ENCODE results near the gene SP2.
"Not testable (repeated sequence)": the region's sequence is repeated elsewhere in the genome, so short reads cannot be mapped to it uniquely, and the experiment has no call there.

SP2 gene

DNA sequence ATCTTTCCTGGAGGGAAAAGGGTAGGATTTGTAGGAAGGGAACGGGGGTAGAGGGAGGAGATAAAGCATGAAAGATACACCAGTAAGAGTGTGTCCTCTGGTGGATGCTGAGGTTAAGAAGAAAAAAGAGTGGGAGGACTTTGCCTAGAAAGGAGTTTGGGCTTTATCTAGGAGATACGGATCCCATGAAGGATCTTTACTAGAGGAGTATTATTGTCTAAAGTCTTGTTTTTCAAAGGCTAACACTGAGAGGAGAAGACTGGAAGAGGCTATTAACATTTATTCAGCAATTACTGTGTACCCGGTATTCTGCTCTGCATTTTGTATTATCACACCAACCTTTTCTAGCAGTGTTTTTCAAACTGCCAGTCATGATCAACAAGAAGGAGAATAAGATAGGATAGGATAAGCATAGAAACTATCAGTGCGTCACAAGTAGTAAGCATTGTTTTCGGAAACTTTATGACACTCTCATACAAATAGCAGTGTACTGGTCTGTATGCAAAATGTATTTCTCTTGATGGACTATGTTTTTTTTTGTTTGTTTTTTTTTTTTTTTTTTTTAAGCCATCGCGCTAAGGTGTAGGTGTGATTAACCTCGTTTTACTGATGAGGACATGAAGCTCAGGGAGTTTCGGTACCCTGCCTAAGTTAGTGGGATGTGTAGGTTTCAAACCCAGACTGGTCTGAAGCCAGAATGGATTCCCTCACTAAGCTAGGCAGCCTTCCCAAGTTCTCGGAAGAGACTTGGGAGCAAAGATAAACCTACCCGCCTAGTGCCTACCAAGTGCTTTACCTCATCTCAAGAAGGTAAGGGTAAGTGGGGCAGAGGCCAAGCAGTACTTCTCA is 1.3 kb upstream of the SP2 start:
- DNase-seq: no peak

DNA sequence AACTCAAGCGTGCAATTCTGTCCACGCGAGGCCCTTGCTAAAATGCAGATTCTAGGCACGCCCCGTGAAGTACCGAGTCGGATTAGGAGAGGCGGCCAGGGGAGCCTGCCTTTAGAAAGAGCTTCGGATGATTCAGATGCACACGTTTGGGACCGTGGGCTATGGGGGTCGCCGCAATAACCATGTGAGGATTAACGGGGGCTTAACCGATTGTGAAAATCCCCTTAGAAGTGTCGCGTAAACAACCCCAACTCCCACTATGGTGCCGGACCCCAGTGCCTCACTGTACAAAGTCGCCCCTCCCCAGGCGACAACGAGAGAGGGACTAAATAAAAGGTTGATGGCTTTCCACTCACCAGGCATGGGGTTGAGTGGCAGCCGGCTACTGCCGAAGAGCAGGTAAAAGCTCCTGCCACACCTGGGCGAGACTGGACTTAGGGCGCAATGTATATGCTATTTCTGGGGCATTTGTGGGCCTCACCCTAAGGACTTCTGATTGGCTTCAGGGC is 635 bp upstream of the SP2 start:
- no peak for DNase-seq

- no peak for DNase-seq
These were observed 845 bp downstream of the SP2 start for GRCh38 chr17:47896672-47897490.

DNA sequence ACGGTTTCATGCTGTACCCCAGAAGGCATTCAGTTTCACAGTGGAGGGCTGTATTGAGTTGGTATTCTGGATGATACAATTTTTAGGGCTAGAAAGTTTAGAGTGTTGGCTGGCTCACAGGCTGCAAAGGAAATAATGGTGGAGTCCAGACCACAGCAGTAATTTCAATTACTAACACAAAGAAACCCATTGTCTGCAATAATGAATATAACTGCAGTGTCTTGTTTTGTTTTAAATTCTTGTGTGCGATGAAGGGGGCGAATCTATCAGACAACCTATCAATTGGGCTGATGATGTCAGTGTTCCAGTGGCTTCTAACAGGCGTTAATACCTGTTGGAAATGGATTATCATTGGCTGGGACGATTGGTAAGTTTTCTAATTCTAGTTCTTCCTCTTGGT is 1.5 kb downstream of the SP2 start:
- DNase-seq: no peak

GRCh38 chr17:47898241-47898640 is 2.2 kb downstream of the SP2 start:
- DNase-seq: no peak

DNA sequence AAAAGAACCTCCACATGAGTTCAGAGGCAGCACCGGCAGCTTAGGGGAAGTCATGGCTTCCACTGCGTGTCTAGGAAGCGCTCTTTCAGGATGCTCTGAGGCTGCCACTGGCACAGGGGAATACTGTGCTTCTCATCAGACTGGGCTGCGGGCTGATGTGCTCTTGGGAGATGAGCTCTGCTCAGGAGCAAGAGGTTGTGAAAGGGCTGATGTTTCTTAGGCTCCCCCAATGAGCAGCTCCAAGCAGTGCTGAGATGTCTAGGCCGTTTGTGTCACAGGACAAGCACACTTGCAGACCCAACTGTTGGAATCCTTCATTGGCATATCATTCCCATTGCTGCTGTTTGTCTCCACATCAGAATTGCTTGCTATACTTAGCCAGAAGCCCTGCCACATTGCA is 3.6 kb downstream of the SP2 start:
- DNase-seq: no peak

- no peak for DNase-seq
These were observed 5.4 kb downstream of the SP2 start for GRCh38 chr17:47901423-47901822.

DNA sequence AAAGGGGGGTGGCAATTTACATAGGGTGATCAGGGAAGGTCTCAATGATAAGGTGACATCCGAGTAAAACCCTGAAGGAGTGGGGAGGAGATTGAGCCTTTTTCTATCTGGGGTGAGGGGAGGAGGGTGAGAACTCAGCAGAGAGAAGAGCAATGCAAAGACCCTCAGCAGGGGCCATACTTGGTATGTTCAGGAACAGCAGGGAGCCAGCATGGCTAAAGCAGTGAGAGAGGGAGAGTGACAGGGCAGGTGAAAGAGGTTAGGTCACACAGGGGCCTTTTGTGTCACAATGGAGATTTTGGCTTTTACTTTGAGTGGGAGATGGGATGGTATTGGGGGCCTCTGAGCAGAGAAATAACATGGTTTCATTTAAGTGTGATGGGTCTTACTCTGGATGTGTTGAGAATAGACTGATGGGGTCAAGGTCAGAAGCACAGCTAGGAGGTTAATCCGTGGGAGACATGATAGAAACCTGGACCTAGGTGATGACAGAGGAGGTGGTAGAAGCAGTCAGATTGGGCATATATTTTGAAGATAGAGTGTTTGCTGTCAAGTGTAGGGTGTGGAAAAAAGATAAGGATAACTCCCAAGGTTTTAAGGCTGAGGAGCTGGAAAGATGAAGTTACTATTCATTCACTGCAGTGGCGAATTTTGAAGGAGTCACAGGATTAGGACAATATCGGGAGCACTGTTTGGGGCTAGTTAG is 6.2 kb downstream of the SP2 start:
- no peak for DNase-seq

- no peak for DNase-seq
These were observed 9.2 kb downstream of the SP2 start for GRCh38 chr17:47905221-47905733.

DNA sequence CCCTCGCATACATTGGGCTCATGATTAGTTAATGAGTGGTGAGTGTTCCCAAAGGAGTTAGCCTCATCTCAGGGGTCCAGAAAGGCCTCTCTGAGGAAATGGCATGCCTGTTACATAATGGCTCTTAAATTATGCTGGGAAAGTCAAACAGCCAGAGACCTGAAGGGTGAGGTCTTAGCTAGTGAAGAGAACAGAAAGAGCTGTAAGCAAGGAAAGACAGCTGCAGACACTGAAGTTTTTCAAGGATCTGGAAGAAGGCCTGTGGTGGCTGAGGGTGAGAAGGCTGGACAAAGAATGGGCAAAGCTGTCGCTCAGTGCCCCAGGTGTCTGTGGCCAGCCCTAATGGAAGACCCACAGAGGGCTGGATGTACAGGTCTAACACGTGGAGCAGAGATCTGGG is 10.4 kb downstream of the SP2 start:
- no peak for DNase-seq

GRCh38 chr17:47907932-47908562 is 12.0 kb downstream of the SP2 start:
- DNase-seq: no peak

DNA sequence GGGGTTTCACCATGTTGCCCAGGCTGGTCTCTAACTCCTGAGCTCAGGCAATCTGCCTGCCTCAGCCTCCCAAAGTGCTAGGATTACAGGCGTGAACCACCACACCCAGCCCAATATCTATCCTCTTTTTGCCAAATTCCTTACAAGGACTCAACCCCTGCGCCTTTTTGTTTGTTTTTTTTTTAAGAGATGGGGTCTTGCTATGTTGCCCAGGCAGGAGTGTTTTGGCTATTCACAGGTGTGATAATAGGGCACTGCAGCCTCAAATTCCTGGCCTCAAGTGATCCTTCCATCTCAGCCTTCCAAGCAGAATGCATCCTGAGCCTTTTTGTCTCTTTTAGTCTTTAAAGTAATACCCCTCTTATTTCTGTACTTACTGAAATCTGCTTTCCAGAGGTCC is 17.0 kb downstream of the SP2 start:
- no peak for DNase-seq

DNA sequence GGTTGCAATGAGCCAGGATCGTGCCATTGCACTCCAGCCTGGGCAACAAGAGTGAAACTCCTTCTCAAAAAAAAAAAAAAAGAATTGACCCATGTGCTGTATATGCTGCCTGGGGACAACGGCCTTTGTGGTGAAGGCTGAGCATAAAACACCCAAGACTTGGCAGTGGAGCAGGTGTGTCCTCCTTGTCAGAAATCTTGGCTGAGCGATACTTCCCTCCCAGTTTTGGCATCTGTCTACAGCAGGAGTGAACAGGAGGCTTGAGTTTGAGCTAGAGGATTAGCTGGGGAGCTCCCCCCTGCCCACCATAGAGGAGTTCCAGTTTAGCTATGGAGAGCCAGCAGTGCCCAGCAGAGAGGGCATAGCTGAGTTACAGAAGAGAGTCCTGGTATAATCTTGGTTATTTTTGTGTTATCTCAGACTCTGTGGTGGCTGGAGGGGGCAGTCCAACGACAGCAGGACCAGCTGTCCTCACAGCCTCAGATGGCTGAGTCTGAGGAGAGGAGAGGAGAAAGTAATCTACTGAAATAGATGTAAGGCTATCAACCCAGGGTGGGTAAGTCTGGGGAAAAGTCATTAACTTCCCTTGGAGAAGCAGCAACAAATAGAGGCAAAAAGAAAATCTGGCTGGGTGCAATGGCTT is 18.4 kb downstream of the SP2 start:
- no peak for DNase-seq

DNA sequence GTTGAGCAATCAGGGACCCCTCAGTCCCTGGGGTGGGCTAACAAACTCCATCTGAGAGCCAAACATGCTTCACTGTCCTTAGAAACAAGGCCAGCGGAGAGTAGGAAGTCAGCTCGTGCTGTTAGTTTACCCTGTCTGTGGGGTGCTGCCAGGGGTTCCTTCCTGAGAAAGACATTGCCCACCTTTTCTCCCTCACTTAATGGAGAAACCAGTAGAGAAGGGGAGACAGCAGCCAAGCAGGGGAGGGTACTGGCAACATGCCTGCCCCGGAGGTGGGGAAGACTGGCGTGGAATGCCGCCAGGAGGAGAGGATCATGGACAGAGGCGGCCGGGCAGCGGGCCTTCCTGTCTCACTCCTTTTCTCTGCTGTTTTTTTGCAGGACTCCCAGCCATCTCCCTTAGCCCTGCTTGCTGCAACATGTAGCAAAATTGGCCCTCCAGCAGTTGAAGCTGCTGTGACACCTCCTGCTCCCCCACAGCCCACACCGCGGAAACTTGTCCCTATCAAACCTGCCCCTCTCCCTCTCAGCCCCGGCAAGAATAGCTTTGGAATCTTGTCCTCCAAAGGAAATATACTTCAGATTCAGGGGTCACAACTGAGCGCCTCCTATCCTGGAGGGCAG is 19.9 kb downstream of the SP2 start:
- no peak for DNase-seq

- DNase-seq: no peak
These were observed 20.6 kb downstream of the SP2 start for GRCh38 chr17:47916489-47917208.

- DNase-seq: no peak
These were observed 21.5 kb downstream of the SP2 start for GRCh38 chr17:47917581-47917980.

- no peak for DNase-seq
These were observed 22.0 kb downstream of the SP2 start for GRCh38 chr17:47918006-47918405.

- DNase-seq: no peak
These were observed 23.0 kb downstream of the SP2 start for GRCh38 chr17:47918991-47919390.

DNA sequence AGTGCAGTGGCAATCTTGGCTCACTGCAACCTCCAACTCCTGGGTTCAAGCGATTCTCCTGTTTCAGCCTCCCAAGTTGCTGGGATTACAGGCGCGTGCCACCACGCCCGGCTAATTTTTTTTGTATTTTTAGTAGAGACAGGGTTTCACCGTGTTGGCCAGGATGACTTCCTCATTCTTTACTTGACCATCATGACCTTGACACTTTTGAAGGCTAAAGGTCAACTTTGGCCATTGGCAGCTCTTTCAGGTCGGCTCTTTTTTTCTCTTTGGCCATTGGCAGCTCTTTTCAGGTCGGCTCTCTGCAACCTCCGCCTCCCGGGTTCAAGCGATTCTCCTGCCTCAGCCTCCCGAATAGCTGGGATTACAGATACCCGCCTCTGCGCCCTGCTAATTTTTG is 23.9 kb downstream of the SP2 start:
- DNase-seq: not testable (repeated sequence)

DNA sequence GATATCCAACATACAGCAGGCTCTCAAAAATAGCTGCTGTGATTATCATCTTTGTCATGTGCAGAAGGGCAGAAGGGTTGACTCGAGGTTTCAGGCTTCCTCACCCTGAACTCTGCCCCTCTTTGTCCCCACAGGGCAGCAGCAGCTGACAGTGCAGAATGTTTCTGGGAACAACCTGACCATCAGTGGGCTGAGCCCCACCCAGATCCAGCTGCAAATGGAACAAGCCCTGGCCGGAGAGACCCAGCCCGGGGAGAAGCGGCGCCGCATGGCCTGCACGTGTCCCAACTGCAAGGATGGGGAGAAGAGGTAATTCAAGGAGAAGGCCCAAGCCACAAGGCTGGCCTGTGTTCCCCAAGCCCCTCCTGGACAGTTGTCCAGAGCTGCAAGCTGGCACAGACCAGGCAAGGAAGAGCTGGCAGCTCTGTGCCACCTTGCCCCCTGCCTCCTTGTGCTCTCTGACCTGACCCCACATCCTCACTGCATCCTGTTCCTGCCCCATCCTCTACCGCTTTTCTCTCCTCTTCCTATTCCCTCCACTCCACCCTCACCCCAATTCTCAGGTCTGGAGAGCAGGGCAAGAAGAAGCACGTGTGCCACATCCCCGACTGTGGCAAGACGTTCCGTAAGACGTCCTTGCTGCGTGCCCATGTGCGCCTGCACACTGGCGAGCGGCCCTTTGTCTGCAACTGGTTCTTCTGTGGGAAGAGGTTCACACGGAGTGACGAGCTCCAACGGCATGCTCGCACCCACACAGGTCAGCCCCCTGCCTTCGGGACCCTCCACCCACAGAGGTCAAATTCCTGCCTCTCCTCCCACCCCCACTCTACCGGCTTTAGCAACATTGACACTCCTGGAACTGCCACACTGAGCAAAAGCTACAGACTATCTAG is 29.0 kb downstream of the SP2 start:
- DNase-seq: no peak

Data from activated CD4-positive, CD25-positive, alpha-beta regulatory T cell treated with anti-CD3 and anti-CD28 coated beads, Interleukin-2, amount 50 U/mL, for 72 hours (primary cell).